PC-9 (cell line): ENCODE measurements around the gene EPHA2.

Experiments used
- CTCF ChIP-seq: fragments of 200-600 bp; sonication (generic); conservative IDR thresholded peaks from 2 replicates; pipeline ENCODE4 v1.6.1; 2017; ENCODE audit warnings: mixed run types, antibody characterized with exemption, mild to moderate bottlenecking, moderate library complexity
- EZH2 ChIP-seq: fragments of 200-600 bp; sonication (generic); IDR thresholded peaks from 2 replicates; pipeline ENCODE4 v1.8.0; 2017; ENCODE audit warnings: antibody characterized with exemption, low read depth

GRCh38 chr1:16078925-16079656 lies 76.8 kb downstream of the EPHA2 start:
- TF ChIP-seq EZH2 (no peak), CTCF (peak; percentile 92)
